Renal cortex interstitium (tissue), 11 donors: ENCODE measurements around the gene TRPV5. TPM values are rescaled to one million over a fixed set of nuclear protein-coding genes. Genes with fewer than 3 reads are reported as not detected.

Experiments
- DNase-seq, 11 donors: peaks; one replicate each; pipeline ENCODE4 v3.0.0-alpha.2; 2013; ENCODE audit warnings: low read depth in 9 of 11, low spot score in 4 of 11; ENCODE audit errors: extremely low read depth in 1 of 11
- polyA plus RNA-seq, 3 donors: library from polyadenylated mRNA; unstranded; fragments of 120-200 nt; gene quantifications; one replicate each; pipeline ENCODE4 v1.2.1, GENCODE V29; 2013; ENCODE audit not compliant: insufficient read length in 3 of 3

Gene TRPV5
- polyA plus RNA-seq, 3 donors = 0.72 to 1.5 (median 0.80) TPM

- no peak for DNase-seq
Measured at GRCh38 chr7:142943706-142944268, 10.2 kb upstream of the TRPV5 start.

DNA sequence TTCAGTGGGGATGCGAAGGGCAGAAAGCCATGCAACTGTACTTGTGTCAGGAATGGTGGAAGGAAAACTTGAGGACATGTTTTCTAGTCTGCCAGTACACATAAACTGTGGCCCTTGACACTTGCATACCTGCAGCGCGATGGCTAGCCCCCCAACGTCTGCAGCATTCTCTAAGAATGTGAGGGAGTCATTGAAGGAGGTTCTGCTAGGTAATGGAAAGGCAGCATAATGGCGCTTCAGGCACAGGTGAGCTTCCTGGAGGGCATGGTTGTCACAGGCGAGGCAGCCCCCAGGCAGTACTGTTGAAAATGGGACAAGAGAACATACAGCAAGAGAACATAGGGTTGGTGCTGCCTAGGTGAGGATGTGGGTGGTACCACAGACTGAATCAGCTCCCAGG, 9.2 kb upstream of the TRPV5 start:
- no peak for DNase-seq

DNA sequence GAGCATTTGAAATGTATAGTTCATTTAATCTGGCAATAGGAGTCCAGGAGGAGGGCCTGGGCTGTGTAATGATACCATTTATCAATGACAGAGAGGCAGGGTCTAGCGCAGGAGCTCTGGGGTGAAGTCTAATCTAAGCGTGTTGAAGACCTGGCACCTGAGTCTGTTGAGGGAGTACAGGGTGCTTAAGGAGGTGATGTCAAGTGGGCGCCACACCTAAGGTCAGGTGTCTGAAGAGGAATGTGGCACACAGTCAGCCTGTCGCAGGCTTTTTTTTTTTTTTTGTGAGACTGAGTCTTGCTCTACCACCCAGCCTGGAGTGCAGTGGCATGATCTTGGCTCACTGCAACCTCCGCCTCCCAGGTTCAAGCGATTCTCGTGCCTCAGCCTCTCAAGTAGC, 8.0 kb upstream of the TRPV5 start:
- no peak for DNase-seq

GRCh38 chr7:142940966-142941535, 7.5 kb upstream of the TRPV5 start:
- DNase-seq = no peak

- DNase-seq = no peak
Measured at GRCh38 chr7:142939226-142939910, 5.8 kb upstream of the TRPV5 start, which contains the start of gene LLCFC1. LLCFC1 (plus strand) TSS chr7:142939484; CDS start chr7:142939622, 138 bp downstream.

DNA sequence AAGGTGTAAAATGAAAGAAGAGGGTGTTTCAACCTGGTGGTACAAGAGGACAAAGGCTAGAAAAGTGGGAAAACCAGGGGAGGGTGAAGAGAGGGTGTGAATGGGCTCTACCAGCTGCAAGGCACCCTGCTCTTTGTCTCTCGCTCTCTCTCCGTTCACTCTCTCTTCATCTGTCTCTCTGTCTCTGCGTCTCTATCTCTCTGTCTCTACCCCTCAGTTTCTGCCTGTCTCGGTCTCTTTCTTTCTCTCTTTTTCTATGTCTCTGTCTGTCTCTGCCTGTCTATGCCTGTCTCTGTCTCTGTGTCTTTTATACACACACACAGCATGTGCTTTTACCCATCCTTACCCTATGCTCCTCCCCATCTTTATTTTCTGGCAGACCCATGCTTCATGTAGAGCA, 5.1 kb upstream of the TRPV5 start:
- no peak for DNase-seq

DNA sequence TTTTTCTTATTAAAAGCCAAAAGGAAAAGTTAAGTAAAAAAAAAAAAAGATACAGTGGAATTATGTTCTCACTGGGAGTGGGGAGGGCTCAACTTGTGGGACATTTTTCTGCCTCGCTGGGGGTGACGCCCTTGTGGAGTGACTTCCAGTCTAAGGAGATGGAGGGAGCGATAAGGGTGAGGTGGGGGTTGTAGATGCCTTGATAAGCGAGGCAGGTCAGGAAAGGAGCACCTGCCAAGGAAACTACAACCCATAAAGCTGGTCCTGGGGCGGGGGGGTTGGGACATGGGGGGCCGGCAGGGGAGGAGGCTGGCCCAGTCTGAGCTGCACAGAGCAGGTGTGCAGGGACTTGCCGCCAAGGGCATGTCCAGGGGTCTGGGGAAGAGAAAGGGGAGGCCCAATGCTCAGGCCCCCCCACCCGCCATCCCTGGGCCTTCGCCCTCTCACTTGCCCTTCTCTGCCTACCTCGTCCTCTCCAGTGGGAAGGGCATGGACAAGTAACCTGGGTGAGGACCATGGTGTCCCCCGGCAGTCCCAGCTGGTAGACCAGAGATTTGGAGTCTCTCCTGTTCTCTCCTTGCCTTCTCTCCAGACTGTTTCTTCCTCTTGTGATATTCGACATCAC, 2.5 kb upstream of the TRPV5 start:
- DNase-seq = peak in 2 of 11 donors; percentile 6 to 11

GRCh38 chr7:142934056-142934455, 510 bp upstream of the TRPV5 start:
- no peak for DNase-seq

DNA sequence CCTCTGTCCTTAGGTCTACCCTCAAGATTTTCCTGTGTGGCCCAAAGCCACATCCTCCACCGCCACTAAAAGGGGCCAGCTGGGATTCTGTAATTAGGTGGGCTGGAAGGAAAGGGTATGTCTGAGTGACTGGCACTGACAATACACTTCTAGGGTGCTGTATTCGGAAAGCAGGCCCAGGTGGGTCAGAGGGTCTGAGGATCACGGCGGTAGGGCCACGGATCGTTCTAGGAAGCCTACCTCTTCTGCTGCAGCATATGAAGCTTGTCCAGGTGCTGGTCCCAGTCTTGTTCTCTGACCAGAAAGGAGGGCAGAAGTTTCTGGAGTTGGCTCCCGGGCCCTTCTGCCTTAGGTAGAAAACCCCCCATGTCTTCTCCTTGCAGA, 462 bp downstream of the TRPV5 start:
- no peak for DNase-seq

DNA sequence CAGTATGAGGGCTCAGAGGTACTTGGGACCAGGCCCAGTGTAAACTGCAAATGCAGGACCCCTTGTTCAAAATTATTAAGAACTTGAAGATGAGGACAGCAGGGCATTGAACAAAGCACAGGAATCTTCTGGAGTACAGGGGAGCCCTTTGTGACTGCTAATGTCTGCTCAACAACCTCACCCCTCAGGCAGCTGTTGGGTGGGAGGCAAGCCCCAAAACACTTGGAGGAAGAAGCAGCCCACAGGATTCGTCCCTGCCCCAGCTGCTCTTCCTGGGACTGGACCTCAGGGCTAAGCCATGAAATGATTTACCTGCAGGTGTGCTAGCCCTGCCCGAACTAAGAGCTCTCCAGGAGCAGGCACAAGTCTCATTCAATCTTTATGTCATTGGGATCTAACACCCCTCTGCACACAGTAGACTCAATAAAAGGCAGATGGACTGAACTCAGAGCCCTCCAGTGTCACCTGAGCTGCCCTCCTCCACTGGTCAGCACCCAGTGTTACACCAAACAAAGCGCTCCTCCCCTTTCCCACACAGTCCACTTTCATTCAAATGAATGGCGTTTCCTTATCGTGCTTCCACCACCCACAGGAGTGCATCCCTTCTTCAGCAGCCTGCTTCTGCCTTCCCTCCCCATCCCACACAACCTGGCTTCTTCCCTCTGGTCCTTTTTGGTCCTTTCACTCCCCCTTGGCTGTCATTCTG, 1.0 kb downstream of the TRPV5 start:
- no peak for DNase-seq

DNA sequence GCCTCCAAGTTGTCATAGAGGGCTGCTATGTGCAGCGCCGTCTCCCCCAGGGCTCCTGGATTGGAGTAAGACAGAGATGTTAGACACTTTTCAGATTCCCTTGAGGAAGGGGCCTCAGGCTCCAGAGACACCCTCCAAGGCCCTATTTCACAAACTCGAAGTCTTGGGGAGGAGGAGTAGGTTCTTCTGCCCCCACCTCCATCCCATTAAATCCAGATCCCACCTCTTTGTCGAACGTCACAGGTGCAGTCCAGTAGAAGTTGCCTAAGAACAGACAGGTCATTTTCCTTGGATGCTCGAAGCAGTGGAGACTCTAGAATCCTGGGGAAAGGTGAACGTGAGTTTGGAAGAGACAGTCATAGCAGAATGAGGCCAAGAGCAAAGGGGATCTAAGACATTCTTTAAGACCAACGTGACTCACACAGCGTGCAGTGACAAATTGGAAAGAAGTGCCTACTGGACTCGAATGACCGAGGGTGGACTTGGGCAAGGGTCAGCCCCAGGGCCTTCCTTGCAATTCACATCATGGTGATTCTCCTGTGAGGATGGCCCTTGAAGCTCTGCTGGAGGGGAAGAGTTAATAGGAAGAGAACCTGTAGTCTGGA, 3.3 kb downstream of the TRPV5 start:
- DNase-seq = no peak

DNA sequence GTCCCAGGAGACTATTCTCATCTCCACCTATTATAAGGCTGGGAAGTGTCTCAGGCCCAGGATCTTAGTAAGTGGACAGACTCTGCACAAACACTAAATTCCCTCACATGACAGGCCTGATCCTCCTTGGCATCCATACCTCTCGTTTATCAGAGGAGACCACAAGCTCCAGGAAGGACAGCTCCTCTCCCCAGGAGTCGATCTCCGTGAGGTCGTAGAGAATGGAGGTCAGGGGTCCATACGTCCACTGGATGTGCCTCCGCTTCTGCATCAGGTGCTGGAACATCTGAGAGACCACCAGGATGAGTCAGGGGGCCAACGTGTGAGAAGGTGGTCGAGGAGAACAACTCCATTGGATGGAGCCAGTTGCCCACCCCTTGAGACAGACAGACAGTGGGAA, 5.6 kb downstream of the TRPV5 start:
- DNase-seq = no peak

DNA sequence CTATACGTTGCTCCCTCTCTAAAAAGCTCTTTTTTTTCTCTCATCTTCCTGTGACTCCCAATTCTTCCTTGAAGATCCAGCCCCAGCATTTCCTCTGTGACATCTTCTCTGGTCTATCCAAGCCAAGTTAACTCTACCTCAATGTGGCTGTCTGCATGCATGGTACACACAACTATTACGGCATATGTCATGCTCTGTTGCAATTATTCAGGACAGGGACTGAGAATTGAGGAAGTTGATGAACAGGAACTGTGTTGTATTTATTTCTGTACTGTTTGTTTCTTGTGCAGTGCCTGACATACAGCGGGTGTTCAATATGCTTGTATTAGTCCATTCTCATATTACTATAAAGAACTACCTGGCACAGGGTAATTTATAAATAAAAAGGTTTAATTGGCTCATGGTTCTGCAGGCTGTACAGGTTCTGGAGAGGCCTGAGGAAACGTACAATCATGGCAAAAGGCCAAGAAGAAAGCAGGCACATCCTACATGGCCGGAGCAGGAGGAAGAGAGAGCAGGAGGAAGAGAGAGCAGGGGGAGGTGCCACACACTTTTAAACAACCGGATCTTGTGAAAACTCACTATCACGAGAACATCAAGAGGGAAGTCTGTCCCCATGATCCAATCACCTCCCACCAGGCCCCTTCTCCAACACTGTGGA, 6.3 kb downstream of the TRPV5 start:
- DNase-seq = no peak

GRCh38 chr7:142925413-142925812, 8.1 kb downstream of the TRPV5 start:
- no peak for DNase-seq

DNA sequence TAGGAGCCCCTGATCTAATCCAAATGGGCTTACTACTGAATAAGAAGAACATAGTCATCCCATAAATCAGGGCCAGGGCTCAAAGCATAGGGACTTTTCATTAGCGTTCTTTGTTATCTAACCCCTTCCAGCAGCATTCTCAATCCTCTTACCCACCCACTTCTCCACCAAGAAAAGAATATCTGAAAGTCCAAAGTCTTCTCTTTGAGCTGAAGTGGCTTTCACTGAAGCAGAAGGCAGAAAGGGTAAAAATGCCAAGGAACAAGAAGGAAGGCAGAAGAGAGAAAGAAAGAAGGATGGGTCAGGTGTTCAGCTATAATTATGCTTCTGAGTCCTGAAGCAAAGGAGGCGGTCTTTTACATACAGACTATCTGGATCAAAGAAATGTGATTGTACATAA, 10.2 kb downstream of the TRPV5 start:
- no peak for DNase-seq

GRCh38 chr7:142919656-142920055, 13.9 kb downstream of the TRPV5 start:
- no peak for DNase-seq

GRCh38 chr7:142918901-142919300, 14.6 kb downstream of the TRPV5 start:
- no peak for DNase-seq

- no peak for DNase-seq
Measured at GRCh38 chr7:142917447-142917846, 16.1 kb downstream of the TRPV5 start.

GRCh38 chr7:142916508-142916907, 17.0 kb downstream of the TRPV5 start:
- DNase-seq = peak in 9 of 11 donors; percentile 9 to 45 (median 31)
